A673 (cell line): ENCODE data around the gene GDF10. TPM values are rescaled to one million over a fixed set of nuclear protein-coding genes. Genes with fewer than 3 reads are reported as not detected.

Source experiments
- BruUV-seq: library from RNA; stranded (reverse); fragments of 400-500 nt; replicated peaks from 2 replicates; lab custom pipeline; 2021; lab: Mats Ljungman, UMichigan
- CTCF ChIA-PET: fragments of 300-600 bp; sonication (Branson Sonifier 250); formaldehyde crosslinking; loops from one replicate; lab custom pipeline; 2022; ENCODE audit warnings: antibody characterized with exemption; lab: Charles Lee
- POLR2A ChIA-PET: fragments of 300-600 bp; sonication (Branson Sonifier 250); formaldehyde crosslinking; loops from one replicate; lab custom pipeline; 2022; ENCODE audit warnings: antibody characterized with exemption; ENCODE audit not compliant: low non-redundant PET; lab: Charles Lee
- DNase-seq: peaks from one replicate; pipeline ENCODE4 v3.0.0-alpha.2; 2015; ENCODE audit warnings: low spot score
- H3K27ac ChIP-seq: fragments of 200-600 bp; sonication (generic); 2 replicates; pipeline ENCODE4 v1.5.1; 2016; ENCODE audit warnings: mixed run types, low read depth, mild to moderate bottlenecking, mixed read lengths, antibody characterized with exemption, low read length; ENCODE audit not compliant: poor library complexity, severe bottlenecking
- H3K27me3 ChIP-seq: fragments of 200-600 bp; sonication (generic); replicated peaks from 2 replicates; pipeline ENCODE4 v1.6.1; 2017; ENCODE audit warnings: mixed run types, low read depth, mild to moderate bottlenecking, mixed read lengths, antibody characterized with exemption, low read length; ENCODE audit not compliant: insufficient read depth, poor library complexity
- H3K36me3 ChIP-seq: fragments of 200-600 bp; sonication (generic); 2 replicates; pipeline ENCODE4 v1.6.1; 2016; ENCODE audit warnings: mixed run types, mild to moderate bottlenecking, mixed read lengths, antibody characterized with exemption, low read length; ENCODE audit not compliant: insufficient read depth, poor library complexity, severe bottlenecking
- H3K4me1 ChIP-seq: fragments of 200-600 bp; sonication (generic); 2 replicates; pipeline ENCODE4 v1.6.1; 2017; ENCODE audit warnings: mixed run types, mild to moderate bottlenecking, mixed read lengths, antibody characterized with exemption, low read length; ENCODE audit not compliant: insufficient read depth, poor library complexity, severe bottlenecking
- H3K4me3 ChIP-seq: fragments of 200-600 bp; sonication (generic); 2 replicates; pipeline ENCODE4 v1.5.1; 2016; ENCODE audit warnings: low read depth, mixed run types, mild to moderate bottlenecking, mixed read lengths, low read length; ENCODE audit not compliant: poor library complexity, severe bottlenecking
- H3K9me3 ChIP-seq: fragments of 200-600 bp; sonication (generic); 2 replicates; pipeline ENCODE4 v1.6.1; 2016; ENCODE audit warnings: mixed run types, low read depth, mild to moderate bottlenecking, mixed read lengths, antibody characterized with exemption, low read length; ENCODE audit not compliant: poor library complexity, severe bottlenecking
- CTCF ChIP-seq: fragments of 300-800, 200-600 bp; sonication (generic); conservative IDR thresholded peaks from 2 replicates; pipeline ENCODE4 v1.5.1; 2017; ENCODE audit warnings: low read depth, mild to moderate bottlenecking, antibody characterized with exemption, low read length, moderate library complexity, mixed read lengths
- EZH2 ChIP-seq: fragments of 200-600 bp; sonication (generic); IDR thresholded peaks from 2 replicates; pipeline ENCODE4 v1.6.1; 2017; ENCODE audit warnings: borderline replicate concordance, low read depth, mild to moderate bottlenecking, mixed read lengths, antibody characterized with exemption, low read length; ENCODE audit not compliant: poor library complexity, severe bottlenecking
- intact Hi-C: fragments of 100-400 bp; cut with micrococcal nuclease; formaldehyde crosslinking; loops from one replicate; pipeline ENCODE4 v1.10.0; 2022; ENCODE audit not compliant: unreplicated experiment
- total RNA-seq: library from RNA; stranded (reverse); gene quantifications from 2 replicates; pipeline ENCODE4 v1.2.3, GENCODE V29; 2021

GDF10 gene
- total RNA-seq, 1 experiment from 2014 or later, result 0.45 TPM

GRCh38 chr10:47303866-47304265 lies 3.9 kb downstream of the GDF10 start:
- no peaks in the 10 kb centered on the region for H3K4me1 ChIP-seq
- no peak for TF ChIP-seq EZH2
- TF ChIP-seq CTCF, result no peak
- ChIA-PET POLR2A (no interaction called here), CTCF (no interaction called here)
- H3K9me3 ChIP-seq, result no peaks in the 10 kb centered on the region
- no peak overlapping the region for H3K4me3 ChIP-seq
- no peak overlapping the region for H3K27ac ChIP-seq
- DNase-seq, result no peak
- intact Hi-C loops, result no loop called here
- peaks cover 37% of the 10 kb centered on the region for H3K27me3 ChIP-seq
- no peaks in the 10 kb centered on the region for H3K36me3 ChIP-seq
- BruUV-seq, result no TSS peak

GRCh38 chr10:47305566-47305965 lies 5.6 kb downstream of the GDF10 start:
- intact Hi-C loops, result no loop called here
- Histone ChIP-seq H3K27ac (no peak overlapping the region), H3K9me3 (no peaks in the 10 kb centered on the region), H3K36me3 (no peaks in the 10 kb centered on the region), H3K4me3 (no peak overlapping the region), H3K27me3 (peaks cover 20% of the 10 kb centered on the region), H3K4me1 (no peaks in the 10 kb centered on the region)
- DNase-seq, result no peak
- ChIA-PET POLR2A (no interaction called here), CTCF (no interaction called here)
- BruUV-seq, result no TSS peak
- TF ChIP-seq CTCF (no peak), EZH2 (no peak)

- ChIA-PET POLR2A (no interaction called here), CTCF (no interaction called here)
- BruUV-seq, result no TSS peak
- no peak overlapping the region for H3K27ac ChIP-seq
- intact Hi-C loops, result no loop called here
- no peaks in the 10 kb centered on the region for H3K36me3 ChIP-seq
- no peaks in the 10 kb centered on the region for H3K9me3 ChIP-seq
- no peak overlapping the region for H3K4me3 ChIP-seq
- no peaks in the 10 kb centered on the region for H3K4me1 ChIP-seq
- no peak for DNase-seq
- H3K27me3 ChIP-seq, result peaks cover 10% of the 10 kb centered on the region
- TF ChIP-seq EZH2 (no peak), CTCF (no peak)
Measured at GRCh38 chr10:47306387-47307210, 6.6 kb downstream of the GDF10 start.
